ENCODE measurements around the gene ERGIC3. TPM values are rescaled to one million over a fixed set of nuclear protein-coding genes. Genes with fewer than 3 reads are reported as not detected.

ERGIC3 gene
- polyA plus RNA-seq, 2 of the 4 experiments (the other 2 are of a cell fraction) = 239 to 343 TPM

DNA sequence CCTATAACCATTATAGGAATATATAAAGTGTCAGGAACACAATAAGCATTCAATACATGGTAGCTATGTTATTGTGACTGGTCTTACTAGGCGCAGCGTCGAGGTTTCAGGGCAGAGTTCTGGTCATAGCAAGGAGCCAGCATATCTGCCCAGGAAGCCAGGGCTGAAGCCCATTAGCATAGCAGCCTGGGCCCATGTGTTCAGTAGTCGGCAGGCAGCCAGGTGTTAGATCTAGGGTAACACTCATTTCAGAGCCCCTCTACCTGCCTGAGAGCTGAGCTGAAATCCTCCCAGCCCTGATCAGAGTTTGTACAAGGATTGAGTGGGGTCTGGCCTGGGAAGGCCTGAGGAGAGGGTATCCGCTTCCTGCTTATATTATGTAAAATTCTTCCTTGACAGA is 44.6 kb upstream of the ERGIC3 start:
- Histone ChIP-seq H3K4me2 (no peak overlapping the region), H3K27ac (no peak overlapping the region), H3K9me3 (no peaks in the 10 kb centered on the region), H3K4me3 (no peak overlapping the region), H3K4me1 (no peaks in the 10 kb centered on the region)
- CTCF ChIA-PET = interaction anchor here (0.5 to 3.6 kb wide), 6 partner anchors 13 to 230 kb away, joined by 3 to 13 read pairs (median 4); no protein-coding TSS in a partner anchor
- no peak for DNase-seq (ENCODE audit: low read depth in 1 of 2, low spot score in 1 of 2)
- WGBS (ENCODE audit: missing lambda C conversion rate) = 89% methylated on average over 5 of the region's 5 CpGs
- TF ChIP-seq NFE2L2 (conservative IDR thresholded peaks at IDR 0.05; ENCODE audit: low read length) = no peak
- no peak for FAIRE-seq
- POLR2A ChIA-PET = no interaction called here
- no peak for ATAC-seq

DNA sequence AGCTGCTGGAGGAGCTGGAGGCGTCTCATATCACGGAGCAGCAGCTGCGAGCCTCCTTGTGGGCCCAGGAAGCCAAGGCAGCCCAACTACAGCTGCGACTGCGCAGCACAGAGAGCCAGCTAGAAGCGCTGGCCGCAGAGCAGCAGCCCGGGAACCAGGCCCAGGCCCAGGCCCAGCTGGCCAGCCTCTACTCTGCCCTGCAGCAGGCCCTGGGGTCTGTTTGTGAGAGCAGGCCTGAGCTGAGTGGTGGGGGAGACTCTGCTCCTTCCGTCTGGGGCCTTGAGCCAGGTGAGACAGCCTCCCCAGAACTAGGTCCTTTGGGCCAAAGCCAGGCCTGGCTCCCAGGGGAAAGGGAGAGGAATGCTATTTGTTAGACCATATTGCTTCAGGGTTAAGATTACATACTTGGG is 44.1 kb upstream of the ERGIC3 start:
- no peaks in the 10 kb centered on the region for H3K9me3 ChIP-seq
- H3K4me1 ChIP-seq = no peaks in the 10 kb centered on the region
- H3K27ac ChIP-seq = no peak overlapping the region
- no peak overlapping the region for H3K4me2 ChIP-seq
- ChIA-PET CTCF (interaction anchor here (1.3 to 3.6 kb wide), 4 partner anchors 13 to 34 kb away, joined by 3 to 13 read pairs (median 4); no protein-coding TSS in a partner anchor), POLR2A (no interaction called here)
- TF ChIP-seq HEYL (CRISPR knock-in tag; IDR thresholded peaks at IDR 0.05) = no peak
- no peak for TF ChIP-seq CBX2 (IDR thresholded peaks at IDR 0.05; ENCODE audit: borderline replicate concordance, low read depth)
- TF ChIP-seq HDAC2 (IDR thresholded peaks at IDR 0.05) = no peak
- no peak for TF ChIP-seq CHD2 (IDR thresholded peaks at IDR 0.05; ENCODE audit: low read length, partially characterized antibody)
- no peak for TF ChIP-seq EP300 (IDR thresholded peaks at IDR 0.05)
- TF ChIP-seq RARB (CRISPR knock-in tag; IDR thresholded peaks at IDR 0.05) = no peak
- no peak for TF ChIP-seq FOXS1 (CRISPR knock-in tag; IDR thresholded peaks at IDR 0.05)
- no peak for TF ChIP-seq ESRRA (IDR thresholded peaks at IDR 0.05; ENCODE audit: borderline replicate concordance, low read length)
- TF ChIP-seq PHF8 (IDR thresholded peaks at IDR 0.05; ENCODE audit: borderline replicate concordance, low read depth) = no peak
- TF ChIP-seq FOSL2 (IDR thresholded peaks at IDR 0.05) = no peak
- no peak for TF ChIP-seq FOSL2 (CRISPR knock-in tag; IDR thresholded peaks at IDR 0.05)
- no peak for TF ChIP-seq SMC3 (IDR thresholded peaks at IDR 0.05)
- TF ChIP-seq TFCP2L1 (CRISPR knock-in tag; IDR thresholded peaks at IDR 0.05) = no peak
- DNase-seq (ENCODE audit: low read depth in 1 of 2, low spot score in 1 of 2) = no peak
- ATAC-seq = no peak
- FAIRE-seq = no peak
- no peak overlapping the region for H3K4me3 ChIP-seq
- WGBS (ENCODE audit: missing lambda C conversion rate) = 86% methylated on average over 4 of the region's 9 CpGs

GRCh38 chr20:35499271-35499670 is 42.6 kb upstream of the ERGIC3 start:
- WGBS (ENCODE audit: missing lambda C conversion rate) = 81% methylated on average over 1 of the region's 1 CpG
- H3K4me3 ChIP-seq = no peak overlapping the region
- DNase-seq (ENCODE audit: low read depth in 1 of 2, low spot score in 1 of 2) (no peak), ATAC-seq (no peak), FAIRE-seq (no peak)
- no peak overlapping the region for H3K27ac ChIP-seq
- ChIA-PET CTCF (interaction anchor here (0.5 to 3.6 kb wide), 7 partner anchors 12 to 934 kb away, joined by 3 to 13 read pairs (median 3); no protein-coding TSS in a partner anchor), POLR2A (no interaction called here)
- no peaks in the 10 kb centered on the region for H3K4me1 ChIP-seq
- H3K9me3 ChIP-seq = no peaks in the 10 kb centered on the region
- TF ChIP-seq, protein P1, sequence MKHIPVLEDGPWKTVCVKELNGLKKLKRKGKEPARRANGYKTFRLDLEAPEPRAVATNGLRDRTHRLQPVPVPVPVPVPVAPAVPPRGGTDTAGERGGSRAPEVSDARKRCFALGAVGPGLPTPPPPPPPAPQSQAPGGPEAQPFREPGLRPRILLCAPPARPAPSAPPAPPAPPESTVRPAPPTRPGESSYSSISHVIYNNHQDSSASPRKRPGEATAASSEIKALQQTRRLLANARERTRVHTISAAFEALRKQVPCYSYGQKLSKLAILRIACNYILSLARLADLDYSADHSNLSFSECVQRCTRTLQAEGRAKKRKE (CRISPR knock-in tag; IDR thresholded peaks at IDR 0.05; ENCODE audit: low read depth) = no peak
- TF ChIP-seq HEYL (CRISPR knock-in tag; IDR thresholded peaks at IDR 0.05) (no peak), ESRRA (IDR thresholded peaks at IDR 0.05; ENCODE audit: borderline replicate concordance, low read length) (no peak)
- no peak overlapping the region for H3K4me2 ChIP-seq

DNA sequence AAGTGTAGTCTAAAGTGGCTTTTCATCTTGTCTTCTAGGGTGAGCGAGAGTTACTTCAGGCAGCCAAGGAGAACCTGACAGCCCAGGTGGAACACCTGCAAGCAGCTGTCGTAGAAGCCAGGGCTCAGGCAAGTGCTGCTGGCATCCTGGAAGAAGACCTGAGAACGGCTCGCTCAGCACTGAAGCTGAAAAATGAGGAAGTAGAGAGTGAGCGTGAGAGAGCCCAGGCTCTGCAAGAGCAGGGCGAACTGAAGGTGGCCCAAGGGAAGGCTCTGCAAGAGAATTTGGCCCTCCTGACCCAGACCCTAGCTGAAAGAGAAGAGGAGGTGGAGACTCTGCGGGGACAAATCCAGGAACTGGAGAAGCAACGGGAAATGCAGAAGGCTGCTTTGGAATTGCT is 39.5 kb upstream of the ERGIC3 start:
- 96% methylated on average over 8 of the region's 8 CpGs for WGBS (ENCODE audit: missing lambda C conversion rate)
- CTCF ChIA-PET = interaction anchor here (0.6 to 2.2 kb wide), 6 partner anchors 9 to 61 kb away, joined by 3 to 9 read pairs (median 4); no protein-coding TSS in a partner anchor

More for the DNA sequence above, 39.5 kb upstream of the ERGIC3 start:
- H3K4me2 ChIP-seq = no peak overlapping the region
- FAIRE-seq (no peak), DNase-seq (ENCODE audit: low read depth in 1 of 2, low spot score in 1 of 2) (no peak), ATAC-seq (no peak)
- no peak overlapping the region for H3K4me3 ChIP-seq
- POLR2A ChIA-PET = no interaction called here
- no peaks in the 10 kb centered on the region for H3K9me3 ChIP-seq
- TF ChIP-seq GATA3 (IDR thresholded peaks at IDR 0.05; ENCODE audit: borderline replicate concordance) (no peak), HDAC2 (IDR thresholded peaks at IDR 0.05) (no peak)
- TF ChIP-seq, protein P1 (CRISPR knock-in tag; IDR thresholded peaks at IDR 0.05; ENCODE audit: low read depth) = no peak
- no peak overlapping the region for H3K27ac ChIP-seq
- no peaks in the 10 kb centered on the region for H3K4me1 ChIP-seq

All from A549 (cell line).